ENCODE measurements around the gene ALS2CL.

DNA sequence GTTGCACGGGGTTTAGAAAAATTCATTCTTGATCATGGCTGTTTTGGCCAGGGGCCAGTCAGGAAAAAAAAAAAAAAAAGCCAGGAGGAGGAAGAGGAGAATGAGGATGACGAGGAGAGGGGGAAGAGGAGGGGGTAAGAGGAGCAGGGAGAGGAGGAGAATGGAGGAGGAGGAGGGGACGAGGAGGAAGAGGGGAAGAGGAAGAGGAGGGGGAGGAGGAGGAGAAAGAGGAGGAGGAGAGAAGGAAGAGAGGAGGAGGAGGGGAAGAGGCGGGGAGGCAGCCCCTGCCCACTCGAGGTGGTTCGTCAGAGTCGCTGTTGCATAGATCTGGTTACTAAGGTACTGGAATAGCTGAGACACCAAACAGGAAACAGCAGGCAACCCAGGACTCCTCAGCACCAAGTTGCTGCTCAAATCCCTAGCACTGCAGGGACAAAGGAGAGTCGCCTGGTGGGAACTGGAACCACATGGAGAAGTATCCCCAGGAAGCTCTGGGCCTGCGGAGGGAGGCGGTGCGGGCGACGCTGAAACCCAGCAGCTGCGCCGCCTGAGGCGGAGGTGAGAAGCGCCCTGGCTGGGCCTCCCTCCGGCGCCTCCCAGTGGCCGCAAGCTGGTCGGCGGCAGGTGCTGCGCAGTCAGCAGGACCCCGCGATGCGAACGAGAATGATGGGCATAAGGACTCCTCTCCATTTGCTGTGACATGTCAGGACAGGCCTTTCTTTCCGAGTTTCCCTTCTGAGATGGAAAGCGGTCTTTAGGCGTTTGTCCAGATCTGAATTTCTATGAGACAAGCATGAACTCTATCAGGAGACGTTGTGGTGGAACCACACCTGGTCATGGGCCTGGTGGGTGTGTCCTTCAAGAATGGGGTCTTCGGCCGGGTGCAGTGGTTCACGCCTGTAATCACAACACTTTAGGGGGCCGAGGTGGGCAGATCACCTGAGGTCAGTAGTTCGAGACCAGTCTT lies 63.6 kb downstream of the ALS2CL start:
- TF ChIP-seq CTCF (IDR thresholded peaks at IDR 0.05) (peak; percentile 91 to 99 (median 96)), POLR2A (IDR thresholded peaks at IDR 0.05) (no peak)
